AG04450 (cell line): ENCODE measurements around the gene NHERF2. TPM values are rescaled to one million over a fixed set of nuclear protein-coding genes. Genes with fewer than 3 reads are reported as not detected.

Experiments used
- CTCF ChIA-PET: fragments of 300-600, 350-600 bp; formaldehyde crosslinking; extraction: SDS; loops from one replicate; lab custom pipeline; 2022; ENCODE audit warnings: antibody characterized with exemption, inconsistent platforms; lab: Charles Lee
- POLR2A ChIA-PET: fragments of 350-600 bp; formaldehyde crosslinking; extraction: SDS; loops from one replicate; lab custom pipeline; 2021; ENCODE audit warnings: antibody characterized with exemption, inconsistent platforms; lab: Yijun Ruan, JAX
- DNase-seq: peaks from one replicate; pipeline ENCODE4 v3.0.0-alpha.2; 2011; ENCODE audit warnings: low read depth, low spot score
- H3K27ac ChIP-seq: one replicate; pipeline ENCODE4 v1.5.1; 2012; ENCODE audit warnings: low read depth, low read length, control low read depth
- H3K27me3 ChIP-seq: one replicate; pipeline ENCODE4 v1.6.0; 2012; ENCODE audit warnings: low read length; ENCODE audit not compliant: control insufficient read depth, insufficient read depth
- H3K4me3 ChIP-seq: 2 replicates; pipeline ENCODE4 v1.5.1; 2011; ENCODE audit warnings: mild to moderate bottlenecking, low read depth, low read length, control low read depth
- H3K9me3 ChIP-seq: 2 replicates; pipeline ENCODE4 v1.5.1; 2012; ENCODE audit warnings: low read length; ENCODE audit not compliant: control insufficient read depth, insufficient read depth
- polyA plus RNA-seq: library from polyadenylated mRNA; depleted of rRNA; stranded (reverse); fragments of >200 nt; gene quantifications from 2 replicates; pipeline ENCODE4 v1.2.3, GENCODE V29; 2011
- TF ChIP-seq, protein P1 (sequence below): IDR thresholded peaks from 2 replicates; pipeline ENCODE4 v1.5.1; 2011; ENCODE audit warnings: low read depth, low read length, control low read depth, inconsistent platforms

The NHERF2 gene
- polyA plus RNA-seq, 1 experiment, result 16.7 TPM

DNA sequence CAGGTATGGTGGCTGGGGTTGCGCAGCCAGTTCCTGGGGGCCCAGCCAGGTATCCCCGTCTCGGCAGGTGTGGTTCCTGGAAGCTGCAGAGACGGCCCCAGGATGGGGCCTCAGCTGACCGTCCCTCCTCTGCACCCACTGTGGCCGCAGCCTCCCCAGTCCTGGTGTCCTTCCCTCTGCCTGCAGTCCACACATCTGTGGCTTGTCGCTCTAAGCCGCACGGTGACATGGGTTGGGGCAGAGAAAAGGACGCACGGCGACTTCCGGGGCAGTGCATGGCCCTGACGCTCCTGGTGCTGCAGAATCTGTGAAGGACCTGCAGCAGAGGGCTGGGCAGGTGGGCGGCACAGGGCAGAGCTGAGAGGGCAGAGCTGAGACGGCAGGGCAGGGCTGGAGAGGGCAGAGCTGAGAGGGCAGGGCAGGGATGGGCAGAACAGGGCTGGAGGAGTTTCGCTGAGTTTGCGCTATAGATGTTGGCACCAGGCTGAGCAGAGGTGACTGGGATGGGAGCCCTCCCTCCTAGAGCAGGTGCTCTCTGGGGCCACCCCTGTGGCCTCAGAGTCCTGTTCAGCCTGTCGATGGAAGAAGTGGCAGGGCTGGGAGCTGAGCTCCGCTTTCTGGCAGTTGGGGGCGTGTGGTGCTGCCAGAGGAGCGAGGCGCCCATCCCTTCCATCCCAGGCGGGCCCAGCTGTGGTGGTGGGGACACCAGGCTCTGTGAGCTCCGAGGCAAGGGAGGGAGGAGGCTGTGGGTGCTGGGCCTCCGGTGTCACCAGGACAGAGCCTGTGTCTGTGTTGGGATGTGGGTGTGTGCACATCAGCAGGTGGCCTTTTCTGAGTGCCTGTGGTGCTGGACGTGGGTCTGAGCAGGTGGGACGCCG, 44.1 kb downstream of the NHERF2 start:
- TF ChIP-seq, protein P1, sequence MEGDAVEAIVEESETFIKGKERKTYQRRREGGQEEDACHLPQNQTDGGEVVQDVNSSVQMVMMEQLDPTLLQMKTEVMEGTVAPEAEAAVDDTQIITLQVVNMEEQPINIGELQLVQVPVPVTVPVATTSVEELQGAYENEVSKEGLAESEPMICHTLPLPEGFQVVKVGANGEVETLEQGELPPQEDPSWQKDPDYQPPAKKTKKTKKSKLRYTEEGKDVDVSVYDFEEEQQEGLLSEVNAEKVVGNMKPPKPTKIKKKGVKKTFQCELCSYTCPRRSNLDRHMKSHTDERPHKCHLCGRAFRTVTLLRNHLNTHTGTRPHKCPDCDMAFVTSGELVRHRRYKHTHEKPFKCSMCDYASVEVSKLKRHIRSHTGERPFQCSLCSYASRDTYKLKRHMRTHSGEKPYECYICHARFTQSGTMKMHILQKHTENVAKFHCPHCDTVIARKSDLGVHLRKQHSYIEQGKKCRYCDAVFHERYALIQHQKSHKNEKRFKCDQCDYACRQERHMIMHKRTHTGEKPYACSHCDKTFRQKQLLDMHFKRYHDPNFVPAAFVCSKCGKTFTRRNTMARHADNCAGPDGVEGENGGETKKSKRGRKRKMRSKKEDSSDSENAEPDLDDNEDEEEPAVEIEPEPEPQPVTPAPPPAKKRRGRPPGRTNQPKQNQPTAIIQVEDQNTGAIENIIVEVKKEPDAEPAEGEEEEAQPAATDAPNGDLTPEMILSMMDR, result no peak

DNA sequence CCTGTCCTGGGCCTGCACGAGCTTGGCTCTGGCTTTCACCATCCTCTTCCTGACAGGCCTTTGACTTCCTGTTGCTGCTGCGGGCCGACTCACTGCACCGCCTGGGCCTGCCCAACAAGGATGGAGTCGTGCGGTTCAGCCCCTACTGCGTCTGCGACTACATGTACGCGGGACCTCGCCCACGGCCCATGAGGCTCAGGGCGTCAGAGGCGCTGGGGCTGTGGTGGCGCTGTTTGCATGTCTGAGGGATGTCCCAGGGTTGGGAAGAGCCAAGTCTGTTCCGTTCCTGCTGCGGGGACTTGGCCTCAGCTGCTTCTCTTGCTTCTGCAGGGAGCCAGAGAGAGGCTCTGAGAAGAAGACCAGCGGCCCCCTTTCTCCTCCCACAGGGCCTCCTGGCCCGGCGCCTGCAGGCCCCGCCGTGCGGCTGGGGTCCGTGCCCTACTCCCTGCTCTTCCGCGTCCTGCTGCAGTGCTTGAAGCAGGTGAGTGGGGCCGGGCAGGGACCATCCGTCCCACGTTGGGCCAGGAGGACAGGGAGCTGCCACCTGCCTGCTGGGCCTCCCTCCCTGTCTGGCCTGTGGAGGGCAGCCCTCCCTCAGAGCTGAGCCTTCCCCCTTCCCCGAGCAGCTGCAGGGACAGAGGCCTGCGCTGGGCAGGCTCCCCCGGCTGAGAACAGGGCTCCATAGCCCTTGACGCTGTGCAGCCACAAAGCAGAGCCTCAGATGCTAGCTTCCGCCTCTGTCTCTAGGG, 44.9 kb downstream of the NHERF2 start:
- DNase-seq, result no peak
- Histone ChIP-seq H3K27ac (no peak overlapping the region), H3K27me3 (no peaks in the 10 kb centered on the region), H3K9me3 (no peaks in the 10 kb centered on the region), H3K4me3 (no peak overlapping the region)
- ChIA-PET CTCF (no interaction called here), POLR2A (interaction anchor here (0.5 to 1.5 kb wide), 3 partner anchors 12 to 84 kb away, joined by 3 to 6 read pairs (median 4); partner anchors contain the start of gene TRAF7)
- TF ChIP-seq, protein P1, result no peak

More for the DNA sequence above, 44.1 kb downstream of the NHERF2 start:
- H3K27me3 ChIP-seq, result no peaks in the 10 kb centered on the region
- no peaks in the 10 kb centered on the region; the same call in 1 of the 2 replicates for H3K9me3 ChIP-seq
- POLR2A ChIA-PET, result interaction anchor here (0.5 kb wide), 1 partner anchor 31 kb away, joined by 3 read pairs; no protein-coding TSS in a partner anchor
- no peak for DNase-seq
- CTCF ChIA-PET, result interaction anchor here (0.5 to 1.1 kb wide), 2 partner anchors 48 to 70 kb away, joined by 3 read pairs; no protein-coding TSS in a partner anchor
- no peak overlapping the region for H3K4me3 ChIP-seq
- H3K27ac ChIP-seq, result no peak overlapping the region

DNA sequence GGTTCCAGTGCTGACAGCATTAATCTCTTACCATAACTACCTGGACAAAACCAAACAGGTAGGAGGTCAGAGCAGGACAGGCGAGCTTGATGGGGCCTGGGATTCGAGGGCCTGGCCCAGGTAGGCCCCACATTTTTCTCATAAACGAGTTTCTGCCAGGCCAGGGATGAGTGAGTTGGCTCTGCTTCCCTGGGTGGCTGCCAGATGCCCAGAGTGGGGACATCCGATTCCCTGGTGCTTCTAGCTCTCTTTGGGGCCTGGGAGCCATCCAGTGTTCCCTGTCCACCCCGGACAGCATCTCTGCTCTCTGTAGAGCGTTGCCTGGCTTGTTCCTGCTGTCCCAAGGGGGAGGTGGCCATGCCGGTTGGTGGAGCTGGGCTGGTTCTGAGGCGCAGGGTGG, 46.2 kb downstream of the NHERF2 start:
- DNase-seq, result no peak
- ChIA-PET POLR2A (interaction anchor here (1.5 kb wide), 1 partner anchor 83 kb away, joined by 6 read pairs; the partner anchor contains the start of gene TRAF7), CTCF (no interaction called here)
- Histone ChIP-seq H3K9me3 (no peaks in the 10 kb centered on the region), H3K27ac (no peak overlapping the region), H3K27me3 (no peaks in the 10 kb centered on the region), H3K4me3 (no peak overlapping the region)
- TF ChIP-seq, protein P1, result no peak

DNA sequence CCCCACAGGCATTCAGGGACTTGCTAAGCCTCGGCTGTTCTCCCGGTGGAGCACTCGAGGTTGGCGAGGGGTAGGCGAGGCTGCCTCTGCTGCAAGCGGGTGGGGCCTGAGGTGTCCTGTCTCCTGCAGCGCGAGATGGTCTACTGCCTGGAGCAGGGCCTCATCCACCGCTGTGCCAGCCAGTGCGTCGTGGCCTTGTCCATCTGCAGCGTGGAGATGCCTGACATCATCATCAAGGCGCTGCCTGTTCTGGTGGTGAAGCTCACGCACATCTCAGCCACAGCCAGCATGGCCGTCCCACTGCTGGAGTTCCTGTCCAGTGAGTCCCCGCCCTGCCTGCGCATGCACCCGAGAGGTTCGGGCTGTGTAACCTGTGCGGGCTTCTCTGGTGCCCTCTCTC, 47.4 kb downstream of the NHERF2 start:
- DNase-seq, result no peak
- no peaks in the 10 kb centered on the region for H3K9me3 ChIP-seq
- H3K27me3 ChIP-seq, result no peaks in the 10 kb centered on the region
- H3K27ac ChIP-seq, result no peak overlapping the region
- POLR2A ChIA-PET, result interaction anchor here (1.4 kb wide), 1 partner anchor 11 kb away, joined by 3 read pairs; no protein-coding TSS in a partner anchor
- H3K4me3 ChIP-seq, result no peak overlapping the region
- TF ChIP-seq, protein P1, result no peak
- CTCF ChIA-PET, result no interaction called here
